HAP-1 (cell line): Measurements from ENCODE around the gene SKP1.
"Not testable (repeated sequence)": the region's sequence is repeated elsewhere in the genome, so short reads cannot be mapped to it uniquely, and the experiment has no call there.

Experiments used
- DNase-seq, 2 experiments: peaks; one replicate each; pipeline ENCODE4 v3.0.0-alpha.2; 2016 to 2020; ENCODE audit warnings: low spot score in 2 of 2
- H3K27me3 ChIP-seq: fragments of 250-450 bp; sonication (Bioruptor Pico); 2 replicates; pipeline ENCODE4 v1.5.1; 2020; ENCODE audit warnings: low read depth, mild to moderate bottlenecking, moderate library complexity
- H3K36me3 ChIP-seq: fragments of 250-450 bp; sonication (Bioruptor Pico); replicated peaks from 2 replicates; pipeline ENCODE4 v1.5.1; 2020; ENCODE audit warnings: mild to moderate bottlenecking
- H3K4me1 ChIP-seq: fragments of 250-450 bp; sonication (Bioruptor Pico); 2 replicates; pipeline ENCODE4 v1.5.1; 2020; ENCODE audit warnings: mild to moderate bottlenecking
- H3K4me3 ChIP-seq: fragments of 250-450 bp; sonication (Bioruptor Pico); 2 replicates; pipeline ENCODE4 v1.5.1; 2020; ENCODE audit warnings: mild to moderate bottlenecking, moderate library complexity
- H3K9me3 ChIP-seq: fragments of 250-450 bp; sonication (Bioruptor Pico); 2 replicates; pipeline ENCODE4 v1.5.1; 2020; ENCODE audit warnings: mild to moderate bottlenecking, moderate library complexity
- in situ Hi-C: fragments of 300-500 bp; cut with MboI; formaldehyde crosslinking; loops from 3 replicates; pipeline ENCODE4 v1.14.3; 2020; ENCODE audit warnings: low sequenced_read_pairs, inconsistent platforms, mixed read lengths

SKP1 gene

GRCh38 chr5:134176511-134177368, at the start of gene SKP1:
TSS of gene SKP1 (minus strand) at chr5:134176950. CDS start at chr5:134174022, 2,928 bp downstream.
- Histone ChIP-seq H3K36me3 (peaks cover 22% of the 10 kb centered on the region), H3K4me1 (peaks cover 7% of the 10 kb centered on the region), H3K27me3 (no peaks in the 10 kb centered on the region), H3K4me3 (peak within 1 kb of the TSS; percentile 100), H3K9me3 (no peaks in the 10 kb centered on the region)
- DNase-seq, result peak; percentile 80 to 85
- in situ Hi-C loops, result loop anchor here (25.0 kb wide), 1 partner anchor 411 kb away; no protein-coding TSS in a partner anchor

- Histone ChIP-seq H3K27me3 (no peaks in the 10 kb centered on the region), H3K9me3 (no peaks in the 10 kb centered on the region), H3K36me3 (peaks cover 9% of the 10 kb centered on the region), H3K4me3 (peak within 1 kb of the TSS; percentile 86), H3K4me1 (peaks cover 27% of the 10 kb centered on the region)
- DNase-seq, result peak; percentile 93 to 98
- in situ Hi-C loops, result no loop called here
These were observed 49.2 kb upstream of the SKP1 start, which contains the start of gene PPP2CA for GRCh38 chr5:134225780-134226440. TSS of gene PPP2CA (minus strand) at chr5:134226073. CDS start at chr5:134225861, 212 bp downstream.

- DNase-seq, result peak; percentile 57 to 80
These were observed 48.4 kb upstream of the SKP1 start for GRCh38 chr5:134224888-134225779.

GRCh38 chr5:134223406-134224248, 46.9 kb upstream of the SKP1 start:
- Histone ChIP-seq H3K27me3 (no peaks in the 10 kb centered on the region), H3K36me3 (peaks cover 13% of the 10 kb centered on the region), H3K4me3 (peak overlapping the region; percentile 86), H3K4me1 (peaks cover 27% of the 10 kb centered on the region), H3K9me3 (no peaks in the 10 kb centered on the region)
- in situ Hi-C loops, result no loop called here
- no peak for DNase-seq

More at GRCh38 chr5:134224888-134225779, 48.4 kb upstream of the SKP1 start:
- Histone ChIP-seq H3K36me3 (peaks cover 13% of the 10 kb centered on the region), H3K9me3 (no peaks in the 10 kb centered on the region), H3K4me3 (peak overlapping the region; percentile 86), H3K4me1 (peaks cover 27% of the 10 kb centered on the region), H3K27me3 (no peaks in the 10 kb centered on the region)
- in situ Hi-C loops, result no loop called here

- H3K9me3 ChIP-seq, in situ Hi-C loops, H3K4me3 ChIP-seq, H3K27me3 ChIP-seq, DNase-seq: not testable (repeated sequence)
- H3K4me1 ChIP-seq, result peaks cover 19% of the 10 kb centered on the region
- peaks cover 13% of the 10 kb centered on the region for H3K36me3 ChIP-seq
These were observed 44.9 kb upstream of the SKP1 start for GRCh38 chr5:134221690-134222089.

- in situ Hi-C loops, result no loop called here
- DNase-seq, result no peak
- Histone ChIP-seq H3K9me3 (0 out of 2 replicates have a peak, but pooled peaks cover 5% of the 10 kb centered on the region), H3K4me1 (no peaks in the 10 kb centered on the region), H3K36me3 (peaks cover 5% of the 10 kb centered on the region; the same call in 1 of the 2 replicates), H3K4me3 (no peak overlapping the region), H3K27me3 (no peaks in the 10 kb centered on the region)
These were observed 39.0 kb upstream of the SKP1 start for GRCh38 chr5:134215757-134216156.

- H3K4me3 ChIP-seq, DNase-seq, H3K27me3 ChIP-seq, H3K9me3 ChIP-seq, H3K4me1 ChIP-seq, in situ Hi-C loops, H3K36me3 ChIP-seq: not testable (repeated sequence)
These were observed 34.7 kb upstream of the SKP1 start for GRCh38 chr5:134211263-134212031.

GRCh38 chr5:134209477-134210245, 32.9 kb upstream of the SKP1 start:
- H3K36me3 ChIP-seq, result peaks cover 8% of the 10 kb centered on the region
- in situ Hi-C loops, result no loop called here
- H3K4me1 ChIP-seq, result no peaks in the 10 kb centered on the region; the same call in 1 of the 2 replicates

GRCh38 chr5:134207696-134208095, 30.9 kb upstream of the SKP1 start:
- no peaks in the 10 kb centered on the region for H3K27me3 ChIP-seq
- H3K4me3 ChIP-seq, result no peak overlapping the region
- no peaks in the 10 kb centered on the region for H3K9me3 ChIP-seq
- H3K4me1 ChIP-seq, result no peaks in the 10 kb centered on the region; the same call in 1 of the 2 replicates
- no peak for DNase-seq
- in situ Hi-C loops, result no loop called here
- H3K36me3 ChIP-seq, result peaks cover 26% of the 10 kb centered on the region

More at GRCh38 chr5:134209477-134210245, 32.9 kb upstream of the SKP1 start:
- 0 out of 2 replicates have a peak, but pooled peaks cover 5% of the 10 kb centered on the region for H3K9me3 ChIP-seq
- H3K4me3 ChIP-seq, result no peak overlapping the region
- no peak for DNase-seq
- H3K27me3 ChIP-seq, result no peaks in the 10 kb centered on the region

GRCh38 chr5:134206627-134207160, 29.9 kb upstream of the SKP1 start:
- H3K4me1 ChIP-seq, result no peaks in the 10 kb centered on the region; the same call in 1 of the 2 replicates
- in situ Hi-C loops, result no loop called here
- H3K27me3 ChIP-seq, result no peaks in the 10 kb centered on the region
- H3K4me3 ChIP-seq, result no peak overlapping the region
- H3K9me3 ChIP-seq, result no peaks in the 10 kb centered on the region
- DNase-seq, result no peak
- peaks cover 36% of the 10 kb centered on the region for H3K36me3 ChIP-seq

- no peaks in the 10 kb centered on the region for H3K9me3 ChIP-seq
- in situ Hi-C loops, result no loop called here
- DNase-seq, result no peak
- no peaks in the 10 kb centered on the region; the same call in 1 of the 2 replicates for H3K4me1 ChIP-seq
- H3K27me3 ChIP-seq, result no peaks in the 10 kb centered on the region
- no peak overlapping the region for H3K4me3 ChIP-seq
- H3K36me3 ChIP-seq, result peaks cover 58% of the 10 kb centered on the region
These were observed 27.8 kb upstream of the SKP1 start for GRCh38 chr5:134204575-134204974.
